Stimulated activated CD4-positive, alpha-beta T cell treated with anti-CD3 and anti-CD28 coated beads, Interleukin-12 subunit alpha, Interleukin-12 subunit beta, amount 100 ng/mL, for 4 hours (primary cell): ENCODE results near the gene IVL.

Source experiments
- DNase-seq: peaks from one replicate; pipeline ENCODE4 v3.0.0-alpha.2; 2020

The IVL gene

DNA sequence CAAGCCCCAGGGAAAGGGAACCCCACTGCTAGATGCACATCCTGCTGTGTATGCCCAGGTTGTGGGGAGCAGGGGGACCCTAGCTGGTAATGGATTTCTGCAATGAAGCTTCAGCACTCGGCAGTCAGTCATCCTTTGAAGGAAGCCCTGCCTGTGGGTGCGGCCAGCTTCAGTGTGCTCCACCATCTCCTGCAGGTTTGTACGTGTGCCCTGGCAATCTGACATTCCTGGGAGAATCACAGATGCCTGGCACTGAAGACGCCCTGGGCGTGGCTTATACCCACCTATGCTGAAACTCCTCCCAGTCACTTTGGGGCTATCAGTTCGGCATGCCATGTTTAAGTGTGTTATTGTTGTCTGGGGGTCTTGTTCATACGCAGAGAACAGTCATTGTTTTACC, 45.4 kb downstream of the IVL start:
- DNase-seq: no peak

DNA sequence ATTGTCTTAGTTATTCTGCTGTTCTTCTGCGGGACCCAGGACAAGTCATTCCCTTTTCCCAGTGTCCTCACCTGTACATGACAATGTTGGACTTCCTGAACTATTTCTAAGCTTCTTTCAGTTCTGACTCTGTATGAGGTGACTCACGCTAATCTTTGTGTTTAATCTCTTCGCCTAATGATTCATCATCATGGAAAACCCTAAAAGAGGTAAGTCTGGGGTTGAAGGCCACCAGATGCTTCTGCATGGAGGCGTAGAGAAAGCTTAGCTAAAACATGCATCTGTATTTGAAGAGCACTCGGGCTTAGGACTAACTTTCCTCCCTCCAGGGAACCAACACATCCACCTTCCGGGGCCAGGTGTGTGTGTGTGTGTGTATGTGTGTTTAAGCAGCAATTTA, 46.1 kb downstream of the IVL start:
- DNase-seq: no peak

DNA sequence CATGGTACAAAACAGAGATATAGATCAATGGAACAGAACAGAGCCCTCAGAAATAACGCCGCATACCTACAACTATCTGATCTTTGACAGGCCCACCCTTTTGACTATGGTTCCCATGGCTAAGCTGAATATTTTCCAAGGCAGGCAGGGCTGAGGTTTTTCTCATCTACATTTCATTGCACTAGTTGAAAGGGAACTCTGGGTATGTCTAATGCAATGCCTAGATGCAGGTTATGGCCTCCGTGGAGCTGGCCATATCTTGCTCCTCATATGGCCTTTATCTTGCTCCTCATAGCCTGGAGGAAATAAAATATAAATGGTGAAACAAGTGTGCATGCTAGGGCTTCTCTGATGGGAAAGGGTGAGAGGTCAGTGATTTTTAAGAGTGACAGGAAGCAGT, 49.2 kb downstream of the IVL start:
- no peak for DNase-seq

DNA sequence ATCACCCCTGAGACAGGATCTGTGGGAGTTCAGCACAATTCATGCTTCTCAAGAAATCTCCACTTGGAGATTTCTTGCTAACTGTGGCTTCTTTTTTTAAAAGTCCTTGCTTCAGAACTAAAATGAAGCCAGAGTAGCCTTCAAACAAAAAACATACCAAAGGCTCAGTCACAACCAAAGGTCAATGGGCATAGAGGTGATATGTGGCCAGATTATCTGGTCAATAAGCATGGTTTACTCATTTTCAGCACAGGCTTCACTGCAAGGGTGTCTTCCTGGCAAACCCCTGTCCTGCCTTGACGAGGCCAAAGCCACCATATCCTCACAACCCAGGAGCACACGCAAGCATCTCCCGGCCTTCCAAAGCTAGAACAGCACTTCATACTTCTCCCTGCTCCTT, 50.9 kb downstream of the IVL start:
- DNase-seq: no peak

DNA sequence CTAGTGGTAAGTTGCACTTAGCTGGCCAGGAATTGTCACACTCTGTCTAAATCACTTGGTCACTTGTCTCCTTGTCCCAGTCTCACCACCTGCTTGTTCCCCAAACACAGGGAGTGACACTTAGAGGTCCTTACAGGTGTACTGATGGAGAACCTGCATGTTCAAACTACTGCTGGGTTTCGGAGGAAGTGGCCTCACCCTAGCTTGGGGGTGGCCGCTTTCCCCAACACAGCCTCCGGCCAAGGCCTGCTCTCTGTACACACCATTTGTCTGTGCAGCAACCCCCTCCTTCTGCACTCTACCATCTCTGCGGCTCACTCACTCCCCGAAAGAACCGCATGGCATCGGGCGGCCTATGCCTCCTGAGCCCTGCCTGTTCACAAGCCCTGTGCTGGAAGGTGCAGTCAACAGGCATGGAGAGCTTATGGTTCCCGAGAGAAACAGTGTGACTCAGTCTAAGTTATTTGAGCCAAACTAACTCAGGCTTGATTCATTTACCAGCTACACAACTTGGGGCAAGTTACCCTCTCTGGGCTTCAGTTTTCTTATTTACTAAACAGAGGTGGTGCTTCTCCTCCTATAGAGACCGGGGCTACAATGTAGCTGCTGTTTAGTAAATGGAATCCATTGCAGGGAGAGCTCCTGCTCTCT, 51.6 kb downstream of the IVL start:
- DNase-seq: no peak

DNA sequence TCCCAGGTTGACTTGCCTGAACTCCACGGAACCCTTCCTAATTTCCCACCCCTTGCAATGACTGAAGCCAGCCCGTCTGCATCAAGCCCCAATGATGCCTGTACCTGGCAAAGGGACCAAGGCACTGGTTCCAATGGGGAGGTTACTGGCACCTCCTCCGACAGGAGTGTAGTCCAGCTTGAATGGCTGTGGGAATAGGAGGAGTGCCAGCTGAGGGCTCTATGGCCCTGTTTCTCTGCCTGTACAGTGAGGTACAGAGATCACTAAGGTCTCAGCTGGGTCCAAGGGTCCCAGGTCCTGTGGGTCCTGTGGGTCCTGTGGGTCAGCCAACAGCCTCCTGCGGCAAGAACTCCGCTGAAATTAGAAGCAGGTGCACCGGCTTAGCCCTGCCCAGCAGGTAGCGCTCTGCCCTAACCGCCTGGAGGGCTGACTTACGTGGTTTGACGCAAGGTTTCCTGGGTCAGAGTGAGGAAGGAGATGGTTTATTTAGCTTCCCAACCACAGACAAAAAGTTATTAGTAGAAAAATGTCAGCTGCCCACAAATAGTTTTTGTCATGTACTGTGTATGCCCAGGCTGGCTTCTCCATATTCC, 52.2 kb downstream of the IVL start:
- DNase-seq: no peak
